HTERT RPE-1 (cell line): Measurements from ENCODE around the gene ANKRD66.

Source experiments
- in situ Hi-C: fragments of 300-500 bp; cut with MboI; formaldehyde crosslinking; loops from 4 replicates; pipeline ENCODE4 v1.14.3; 2020; ENCODE audit warnings: low sequenced_read_pairs

Gene ANKRD66

DNA sequence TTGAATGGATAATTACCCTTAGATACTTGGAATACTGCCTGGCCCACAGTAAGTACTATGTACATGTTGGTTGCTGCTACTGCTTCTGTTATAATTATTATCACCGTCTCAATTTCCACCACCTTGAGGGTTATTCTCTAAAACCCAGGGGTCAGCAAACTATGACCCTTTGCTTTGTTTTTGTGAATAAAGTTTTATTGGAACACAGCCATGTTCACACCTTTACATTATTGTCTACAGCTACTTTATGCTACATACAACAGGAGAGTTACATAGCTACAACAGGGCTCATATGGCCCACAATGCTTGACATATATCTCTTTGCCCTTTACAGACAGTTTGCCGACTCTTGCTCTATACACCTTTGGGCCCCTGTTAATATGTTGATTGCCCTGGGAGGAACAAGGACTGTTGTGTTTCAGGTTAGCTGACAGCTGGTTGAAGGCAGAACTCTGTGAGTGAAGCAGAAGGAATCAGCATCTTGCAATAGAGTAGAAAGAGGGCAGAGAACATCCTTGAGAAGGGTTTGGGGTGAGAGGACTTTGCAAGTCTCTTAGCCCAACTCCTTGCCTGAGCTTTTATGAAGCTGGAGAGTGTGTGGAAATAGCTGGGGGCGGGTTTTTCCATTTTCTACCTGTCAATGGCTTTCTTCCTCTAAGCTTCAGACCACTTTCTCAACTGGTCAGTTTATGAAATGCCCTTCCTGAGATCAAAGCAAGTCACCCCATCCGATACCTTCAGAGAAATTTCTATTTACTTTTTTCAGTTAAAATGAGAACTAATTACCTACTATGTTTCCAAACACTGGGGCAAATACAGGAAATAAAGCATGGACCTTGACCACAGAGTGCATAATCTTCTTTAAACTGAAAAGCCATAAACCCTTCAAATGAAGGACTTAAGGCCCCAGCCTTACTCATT lies 43.0 kb downstream of the ANKRD66 start:
- in situ Hi-C loops, result no loop called here

DNA sequence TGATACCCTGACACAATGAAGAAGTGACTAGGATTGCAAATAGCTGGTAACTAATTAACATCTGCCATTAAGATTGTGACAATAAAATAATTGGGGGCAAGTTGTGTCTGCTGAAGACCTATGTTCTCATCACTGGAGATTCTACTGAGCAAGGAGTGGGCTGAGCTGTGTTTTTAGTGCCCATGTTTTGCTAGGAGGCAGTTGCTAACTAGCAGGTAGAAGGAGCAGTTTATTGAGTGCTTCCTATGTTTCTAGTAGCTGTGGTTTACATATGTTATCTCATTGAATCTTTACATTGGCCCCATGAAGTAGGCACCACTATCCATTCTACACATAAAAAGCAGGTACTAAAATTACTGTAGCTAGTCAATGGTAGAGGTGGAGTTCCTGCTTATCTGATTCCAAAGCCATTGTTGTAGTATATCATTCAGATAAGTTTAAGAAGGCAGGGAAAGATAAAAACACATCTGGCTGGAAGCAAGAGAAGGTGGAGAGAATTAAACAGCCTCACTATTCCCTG lies 43.7 kb downstream of the ANKRD66 start:
- in situ Hi-C loops, result no loop called here

DNA sequence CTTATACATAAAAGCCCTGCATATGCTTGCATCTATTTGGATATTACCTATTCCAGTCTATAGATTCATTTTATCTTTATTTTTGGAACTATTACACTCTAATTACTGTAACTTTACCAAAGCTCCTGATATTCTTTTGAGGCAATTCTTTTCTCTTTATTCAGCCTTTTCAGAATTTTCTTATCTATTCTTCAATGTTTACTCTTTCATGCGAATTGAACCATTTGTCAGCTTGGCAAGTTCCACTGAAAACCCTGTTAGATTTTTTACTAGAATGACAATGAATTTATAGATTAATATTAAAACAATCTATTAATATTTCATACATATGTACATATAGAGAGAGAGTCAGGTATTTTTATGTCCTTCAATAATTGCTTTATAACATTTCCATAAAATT lies 45.9 kb downstream of the ANKRD66 start:
- in situ Hi-C loops, result no loop called here

DNA sequence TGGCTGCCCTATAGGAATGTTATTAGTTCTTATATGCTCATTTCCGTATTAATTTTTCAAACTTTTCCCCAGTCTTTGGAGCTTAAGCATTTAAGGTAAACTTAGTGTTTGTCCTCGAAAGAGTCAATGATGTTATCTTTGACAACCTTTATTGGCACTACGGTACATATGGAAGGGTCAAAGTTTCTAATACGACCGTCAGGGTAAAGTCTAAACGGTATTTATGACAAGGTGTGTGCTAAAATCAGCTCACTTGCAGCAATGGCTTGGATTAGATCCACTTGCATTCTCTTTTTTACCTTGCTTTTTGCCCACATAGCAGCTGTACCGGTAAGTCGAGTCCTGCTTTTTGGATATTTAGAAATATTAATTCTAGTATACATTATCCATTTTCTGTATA lies 46.4 kb downstream of the ANKRD66 start, which contains the start of gene MEP1A:
Gene MEP1A, plus strand, starts transcription at position 252 of the 400 bp plus-strand sequence. Its CDS starts 10 bp downstream, at position 262.
- in situ Hi-C loops, result no loop called here

DNA sequence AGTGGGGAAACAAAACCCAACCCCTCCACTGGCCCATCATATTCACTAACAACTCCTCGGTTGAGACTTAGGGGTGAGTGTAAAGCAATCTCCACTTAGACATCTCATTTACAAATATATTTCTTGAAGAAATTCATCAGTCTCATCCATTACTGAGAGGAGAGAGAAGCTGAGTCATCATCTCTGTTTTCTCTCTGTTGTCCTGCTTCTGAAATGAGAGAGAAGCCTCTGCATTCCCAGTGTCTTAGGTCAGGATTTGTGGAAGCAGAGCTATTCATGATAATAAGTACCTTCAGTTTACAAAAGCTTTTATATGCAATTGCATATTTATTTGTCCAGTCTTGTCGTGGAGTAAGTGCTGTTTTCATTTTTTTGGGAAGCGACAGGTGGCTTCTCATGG lies 47.3 kb downstream of the ANKRD66 start:
- in situ Hi-C loops, result no loop called here

DNA sequence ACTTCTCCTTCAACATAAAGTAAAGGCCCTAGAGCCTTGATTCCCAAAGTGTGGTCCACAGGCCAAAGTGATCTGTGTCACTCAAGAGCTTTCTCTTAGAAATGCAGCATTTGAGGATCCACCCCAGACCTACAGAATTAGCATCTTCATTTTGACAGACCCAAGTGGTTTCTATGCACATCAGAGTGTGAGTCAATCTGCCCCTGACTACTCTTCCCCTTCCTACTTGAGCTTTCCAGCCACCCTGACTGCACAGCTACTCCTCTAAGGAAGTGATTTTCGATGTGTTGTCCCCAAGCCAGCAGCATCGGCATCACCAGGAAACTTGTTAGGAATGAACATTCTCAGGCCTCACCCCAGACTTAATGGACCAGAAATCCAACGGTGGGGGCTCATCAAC lies 49.1 kb downstream of the ANKRD66 start:
- in situ Hi-C loops, result no loop called here

DNA sequence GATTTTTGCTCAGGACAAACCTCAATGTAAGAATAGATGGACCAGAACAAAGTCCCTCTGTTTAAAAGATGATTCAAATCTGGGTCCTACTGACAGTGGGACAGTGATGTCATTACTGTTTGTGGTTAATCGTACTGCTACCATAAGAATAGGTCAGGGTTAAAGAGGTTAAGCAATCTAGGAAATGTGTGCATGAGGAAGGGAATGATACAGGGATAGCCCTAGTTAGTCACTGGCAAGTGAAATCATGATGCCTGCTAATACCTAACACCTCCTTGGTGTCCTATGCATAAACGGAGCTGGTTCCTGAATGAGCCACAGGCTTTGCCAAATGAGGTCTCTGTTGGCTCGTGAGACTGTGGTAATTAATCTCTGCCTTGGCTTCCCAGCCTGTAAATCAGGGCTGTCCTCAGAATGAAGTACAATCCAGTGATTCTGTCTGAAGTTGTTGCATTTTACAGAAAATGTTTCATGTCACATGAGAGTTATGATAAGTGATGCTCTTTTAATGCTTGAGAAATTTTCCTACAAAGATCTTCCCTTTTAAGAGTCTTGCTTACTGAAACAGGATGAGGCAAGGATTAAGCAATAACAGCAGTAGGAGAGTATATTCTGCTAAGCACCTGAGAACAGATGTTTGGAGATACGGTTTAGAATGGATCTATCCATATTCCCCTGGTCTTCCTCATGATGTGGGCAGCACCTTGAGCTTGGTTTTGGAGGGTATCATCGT lies 50.3 kb downstream of the ANKRD66 start:
- in situ Hi-C loops, result no loop called here

DNA sequence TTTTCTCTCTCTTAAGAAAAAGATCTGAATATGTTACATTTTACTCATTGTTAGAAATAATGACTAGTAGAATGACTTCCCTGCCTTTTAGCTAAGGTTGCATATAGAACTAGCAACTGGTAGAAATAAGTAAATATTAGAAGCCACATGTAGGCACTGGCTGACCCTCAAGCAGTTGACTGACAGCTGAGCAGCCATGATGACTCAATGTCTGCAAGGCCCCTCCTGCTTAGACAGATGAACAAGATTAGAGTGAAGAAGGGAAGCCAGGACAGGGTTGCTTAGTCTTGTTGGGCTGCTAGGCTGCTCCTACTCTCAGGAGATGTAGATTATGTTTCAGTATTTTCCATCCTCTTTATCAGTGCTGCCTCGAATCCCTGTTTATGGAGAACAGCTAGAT lies 52.9 kb downstream of the ANKRD66 start:
- in situ Hi-C loops, result no loop called here

DNA sequence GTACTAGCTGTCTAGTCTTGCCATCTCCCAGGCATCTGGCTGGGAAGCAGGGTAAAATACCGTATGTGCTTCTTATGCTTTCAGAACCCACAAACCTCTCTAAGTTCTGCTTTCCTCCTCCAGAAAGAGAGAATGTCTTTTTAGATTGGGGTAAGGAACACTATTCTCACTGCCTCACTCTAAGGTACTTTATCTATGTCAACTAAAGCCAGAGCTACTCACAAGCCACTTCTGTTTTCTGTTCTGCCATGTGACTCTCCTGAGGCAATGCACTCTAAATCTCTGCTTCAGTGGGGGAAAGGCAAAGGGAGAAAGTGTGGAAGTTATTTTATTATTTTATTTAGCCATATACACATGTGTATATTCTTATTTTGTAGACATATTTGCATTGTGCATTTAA lies 62.1 kb downstream of the ANKRD66 start:
- in situ Hi-C loops, result no loop called here
